DMS 273 (cell line): ENCODE results near the gene NUDT4B.
"Not testable (repeated sequence)": the region's sequence is repeated elsewhere in the genome, so short reads cannot be mapped to it uniquely, and the experiment has no call there.

Experiments used
- DNase-seq: peaks from one replicate; lab custom pipeline; 2025; ENCODE audit not compliant: unreplicated experiment; lab: John Stamatoyannopoulos, UW

NUDT4B gene

GRCh38 chr1:148793762-148794332 is 45.3 kb downstream of the NUDT4B start:
- DNase-seq = not testable (repeated sequence)
